GM21515 (cell line): ENCODE results near the gene DHX30.
"Not testable (repeated sequence)": the region's sequence is repeated elsewhere in the genome, so short reads cannot be mapped to it uniquely, and the experiment has no call there.

ENCODE experiments used
- ATAC-seq: cut with Tn5 transposase; IDR thresholded peaks from one replicate; pipeline ENCODE4 v1.9.1; 2021; ENCODE audit not compliant: unreplicated experiment

DHX30 gene

GRCh38 chr3:47802734-47803479 lies at the start of gene DHX30:
TSS of gene DHX30 (plus strand) at chr3:47803138. CDS start at chr3:47810684, 7,546 bp downstream.
- peak; percentile 79 for ATAC-seq

GRCh38 chr3:47758261-47759025 lies 44.5 kb upstream of the DHX30 start:
- no peak for ATAC-seq

- not testable (repeated sequence) for ATAC-seq
These were observed 42.7 kb upstream of the DHX30 start for GRCh38 chr3:47760207-47760606.

GRCh38 chr3:47761046-47761445 lies 41.9 kb upstream of the DHX30 start:
- no peak for ATAC-seq

GRCh38 chr3:47762233-47762632 lies 40.7 kb upstream of the DHX30 start:
- ATAC-seq = no peak

- no peak for ATAC-seq
These were observed 36.8 kb upstream of the DHX30 start for GRCh38 chr3:47766186-47766585.

GRCh38 chr3:47772047-47772446 lies 30.9 kb upstream of the DHX30 start:
- no peak for ATAC-seq

- no peak for ATAC-seq
These were observed 30.1 kb upstream of the DHX30 start for GRCh38 chr3:47772788-47773187.

- ATAC-seq = no peak
These were observed 24.2 kb upstream of the DHX30 start for GRCh38 chr3:47778746-47779145.

- peak; percentile 36 for ATAC-seq
These were observed 21.9 kb upstream of the DHX30 start for GRCh38 chr3:47780741-47781684.

GRCh38 chr3:47781685-47782445 lies 21.1 kb upstream of the DHX30 start, which contains the start of gene SMARCC1:
TSS of gene SMARCC1 (minus strand) at chr3:47781893. CDS start at chr3:47781797, 96 bp downstream.
- ATAC-seq = peak; percentile 77

GRCh38 chr3:47782446-47783308 lies 20.3 kb upstream of the DHX30 start:
- no peak for ATAC-seq

GRCh38 chr3:47783673-47784072 lies 19.3 kb upstream of the DHX30 start:
- no peak for ATAC-seq

- no peak for ATAC-seq
These were observed 11.6 kb upstream of the DHX30 start for GRCh38 chr3:47791193-47791855.

GRCh38 chr3:47792699-47793098 lies 10.2 kb upstream of the DHX30 start:
- no peak for ATAC-seq

GRCh38 chr3:47794544-47794943 lies 8.4 kb upstream of the DHX30 start:
- ATAC-seq = no peak

- ATAC-seq = no peak
These were observed 3.2 kb upstream of the DHX30 start for GRCh38 chr3:47799733-47800132.

GRCh38 chr3:47803480-47804025 lies 615 bp downstream of the DHX30 start:
- no peak for ATAC-seq

GRCh38 chr3:47804577-47804976 lies 1.6 kb downstream of the DHX30 start:
- ATAC-seq = no peak
